PC-3 (cell line): ENCODE measurements around the gene CHAC1. TPM values are rescaled to one million over a fixed set of nuclear protein-coding genes. Genes with fewer than 3 reads are reported as not detected.

ENCODE experiments used
- ATAC-seq: fragments of 200-7000 bp; cut with Tn5 transposase; 2 replicates; pipeline ENCODE4 v1.9.1; 2020; ENCODE audit warnings: mild to moderate bottlenecking, moderate library complexity
- BruUV-seq: library from RNA; stranded (reverse); fragments of 400-500 nt; replicated peaks from 2 replicates; lab custom pipeline; 2021; lab: Mats Ljungman, UMichigan
- CTCF ChIA-PET: fragments of 300-600 bp; sonication (Branson Sonifier 250); formaldehyde crosslinking; loops from one replicate; lab custom pipeline; 2022; ENCODE audit warnings: antibody characterized with exemption; lab: Charles Lee
- POLR2A ChIA-PET: fragments of 300-600 bp; sonication (Branson Sonifier 250); formaldehyde crosslinking; loops from one replicate; lab custom pipeline; 2022; ENCODE audit warnings: antibody characterized with exemption; ENCODE audit not compliant: unreplicated experiment; lab: Charles Lee
- DNase-seq: peaks from one replicate; pipeline ENCODE4 v3.0.0-alpha.2; 2015
- H2AFZ ChIP-seq: fragments of 300-600 bp; sonication (generic); 2 replicates; pipeline ENCODE4 v1.6.0; 2016; ENCODE audit warnings: antibody characterized with exemption, low read length
- H3F3A ChIP-seq: fragments of 300-600 bp; sonication (generic); one replicate; pipeline ENCODE4 v1.6.0; 2017; ENCODE audit warnings: antibody characterized with exemption, low read length, control low read depth, mild to moderate bottlenecking; ENCODE audit not compliant: unreplicated experiment
- H3K27ac ChIP-seq: fragments of 300-600 bp; sonication (generic); 2 replicates; pipeline ENCODE4 v1.5.1; 2016; ENCODE audit warnings: mild to moderate bottlenecking, low read length
- H3K27me3 ChIP-seq: fragments of 300-600 bp; sonication (generic); 2 replicates; pipeline ENCODE4 v1.6.1; 2016; ENCODE audit warnings: low read length, mixed read lengths
- H3K36me3 ChIP-seq: fragments of 300-600 bp; sonication (generic); 2 replicates; pipeline ENCODE4 v1.6.1; 2016; ENCODE audit warnings: low read depth, mixed run types, low read length, mixed read lengths
- H3K4me1 ChIP-seq: fragments of 300-600 bp; sonication (generic); 2 replicates; pipeline ENCODE4 v1.5.1; 2016; ENCODE audit warnings: low read length; ENCODE audit not compliant: insufficient read depth
- H3K4me2 ChIP-seq: fragments of 300-600 bp; sonication (generic); 2 replicates; pipeline ENCODE4 v1.6.0; 2016; ENCODE audit warnings: low read length
- H3K4me3 ChIP-seq: fragments of 300-600 bp; sonication (generic); 2 replicates; pipeline ENCODE4 v1.5.1; 2016; ENCODE audit warnings: mild to moderate bottlenecking, low read length, mixed read lengths
- H3K79me2 ChIP-seq: fragments of 300-600 bp; sonication (generic); 2 replicates; pipeline ENCODE4 v1.6.1; 2017; ENCODE audit warnings: low read length, mixed read lengths
- H3K9ac ChIP-seq: fragments of 300-600 bp; sonication (generic); 2 replicates; pipeline ENCODE4 v1.6.0; 2016; ENCODE audit warnings: mild to moderate bottlenecking, low read length
- H3K9me2 ChIP-seq: fragments of 300-600 bp; sonication (generic); replicated peaks from 2 replicates; pipeline ENCODE4 v1.6.1; 2016; ENCODE audit warnings: mixed run types, low read length, mixed read lengths
- H3K9me3 ChIP-seq: fragments of 300-600 bp; sonication (generic); 2 replicates; pipeline ENCODE4 v1.6.1; 2016; ENCODE audit warnings: low read length, mixed read lengths
- H4K20me1 ChIP-seq: fragments of 300-600 bp; sonication (generic); 2 replicates; pipeline ENCODE4 v1.6.1; 2016; ENCODE audit warnings: low read length, mixed read lengths
- CTCF ChIP-seq: fragments of 300-600 bp; sonication (generic); conservative IDR thresholded peaks from 2 replicates; pipeline ENCODE4 v1.5.1; 2017; ENCODE audit warnings: antibody characterized with exemption, low read depth, mild to moderate bottlenecking, low read length
- EZH2 ChIP-seq: fragments of 300-600 bp; sonication (generic); IDR thresholded peaks from one replicate; pipeline ENCODE4 v1.6.1; 2017; ENCODE audit warnings: antibody characterized with exemption, mild to moderate bottlenecking, low read length; ENCODE audit not compliant: unreplicated experiment
- EZH2phosphoT487 ChIP-seq: fragments of 300-600 bp; sonication (generic); IDR thresholded peaks from 2 replicates; pipeline ENCODE4 v1.6.1; 2018; ENCODE audit warnings: mild to moderate bottlenecking, antibody characterized with exemption, low read length, borderline replicate concordance
- intact Hi-C: fragments of 100-400 bp; cut with micrococcal nuclease; formaldehyde crosslinking; loops from 2 replicates; pipeline ENCODE4 v1.9.0; 2023
- total RNA-seq: library from RNA; depleted of rRNA; stranded (reverse); fragments of >200 nt; gene quantifications from 2 replicates; pipeline ENCODE4 v1.2.3, GENCODE V29; 2014

CHAC1 gene
- total RNA-seq, 1 experiment from 2014 or later = 13.3 TPM

DNA sequence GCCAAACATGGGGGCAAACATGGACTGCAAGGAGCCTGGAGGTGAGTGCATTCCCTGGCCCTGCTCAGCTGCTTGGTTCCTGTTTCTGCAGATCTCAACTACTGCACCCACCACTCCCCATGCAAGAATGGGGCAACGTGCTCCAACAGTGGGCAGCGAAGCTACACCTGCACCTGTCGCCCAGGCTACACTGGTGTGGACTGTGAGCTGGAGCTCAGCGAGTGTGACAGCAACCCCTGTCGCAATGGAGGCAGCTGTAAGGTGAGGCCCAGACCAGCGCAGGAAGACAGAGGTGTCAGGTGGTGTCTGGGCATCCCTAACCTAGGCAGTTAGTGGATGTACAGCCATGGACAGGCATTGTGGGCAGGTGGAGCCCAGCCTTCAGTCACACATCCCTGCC lies 18.8 kb upstream of the CHAC1 start:
- Histone ChIP-seq H3K36me3 (no peaks in the 10 kb centered on the region), H3K27ac (no peak overlapping the region), H3K9me3 (no peaks in the 10 kb centered on the region), H3K27me3 (peaks cover 5% of the 10 kb centered on the region; the same call in 1 of the 2 replicates), H3F3A (no peaks in the 10 kb centered on the region), H4K20me1 (no peaks in the 10 kb centered on the region), H3K9ac (no peak overlapping the region), H3K4me3 (no peak overlapping the region), H2AFZ (no peak overlapping the region), H3K4me2 (no peak overlapping the region), H3K4me1 (peaks cover 47% of the 10 kb centered on the region), H3K9me2 (no peaks in the 10 kb centered on the region), H3K79me2 (no peaks in the 10 kb centered on the region)
- no peak for TF ChIP-seq EZH2phosphoT487
- no peak for TF ChIP-seq CTCF
- no peak for TF ChIP-seq EZH2
- no peak for DNase-seq
- intact Hi-C loops = loop anchor here (10.0 kb wide), 1 partner anchor 250 kb away; no protein-coding TSS in a partner anchor
- POLR2A ChIA-PET = no interaction called here
- BruUV-seq = no TSS peak
- no peak for ATAC-seq
- CTCF ChIA-PET = interaction anchor here (0.7 kb wide), 1 partner anchor 29 kb away, joined by 16 read pairs; no protein-coding TSS in a partner anchor

DNA sequence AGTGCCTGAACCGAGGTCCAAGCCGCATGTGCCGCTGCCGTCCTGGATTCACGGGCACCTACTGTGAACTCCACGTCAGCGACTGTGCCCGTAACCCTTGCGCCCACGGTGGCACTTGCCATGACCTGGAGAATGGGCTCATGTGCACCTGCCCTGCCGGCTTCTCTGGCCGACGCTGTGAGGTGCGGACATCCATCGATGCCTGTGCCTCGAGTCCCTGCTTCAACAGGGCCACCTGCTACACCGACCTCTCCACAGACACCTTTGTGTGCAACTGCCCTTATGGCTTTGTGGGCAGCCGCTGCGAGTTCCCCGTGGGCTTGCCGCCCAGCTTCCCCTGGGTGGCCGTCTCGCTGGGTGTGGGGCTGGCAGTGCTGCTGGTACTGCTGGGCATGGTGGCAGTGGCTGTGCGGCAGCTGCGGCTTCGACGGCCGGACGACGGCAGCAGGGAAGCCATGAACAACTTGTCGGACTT lies 17.0 kb upstream of the CHAC1 start:
- H3K79me2 ChIP-seq = no peaks in the 10 kb centered on the region
- H3K4me1 ChIP-seq = peaks cover 36% of the 10 kb centered on the region
- H3K9me3 ChIP-seq = no peaks in the 10 kb centered on the region
- no peak overlapping the region for H2AFZ ChIP-seq
- no peak overlapping the region for H3K27ac ChIP-seq
- TF ChIP-seq CTCF = no peak
- TF ChIP-seq EZH2 = no peak
- no peak for TF ChIP-seq EZH2phosphoT487
- no peaks in the 10 kb centered on the region for H3K27me3 ChIP-seq
- ATAC-seq (no peak), DNase-seq (no peak)
- no peak overlapping the region for H3K4me2 ChIP-seq
- BruUV-seq = no TSS peak
- H3K36me3 ChIP-seq = no peaks in the 10 kb centered on the region
- H3K9ac ChIP-seq = no peak overlapping the region
- CTCF ChIA-PET = no interaction called here
- no peak overlapping the region for H3K4me3 ChIP-seq
- no peaks in the 10 kb centered on the region for H4K20me1 ChIP-seq
- intact Hi-C loops = loop anchor here (10.0 kb wide), 1 partner anchor 249 kb away; no protein-coding TSS in a partner anchor
- POLR2A ChIA-PET = interaction anchor here (0.5 kb wide), 1 partner anchor 42 kb away, joined by 4 read pairs; the partner anchor contains the start of gene VPS18
- no peaks in the 10 kb centered on the region for H3F3A ChIP-seq
- H3K9me2 ChIP-seq = no peaks in the 10 kb centered on the region
